Large intestine (tissue), 3 donors: ENCODE data around the gene PCDHGC5. TPM values are rescaled to one million over a fixed set of nuclear protein-coding genes. Genes with fewer than 3 reads are reported as not detected.

ENCODE experiments used
- DNase-seq, 2 donors: peaks; one replicate each; pipeline versions ENCODE4 v3.0.0 to v3.0.0-alpha.2; 2013
- H3K27ac ChIP-seq: one replicate; pipeline ENCODE4 v1.5.1; 2013; ENCODE audit warnings: low read length
- H3K27me3 ChIP-seq: 2 replicates; pipeline ENCODE4 v1.6.1; 2013; ENCODE audit warnings: low read length; ENCODE audit not compliant: control insufficient read depth, insufficient read depth
- H3K36me3 ChIP-seq: 2 replicates; pipeline ENCODE4 v1.6.1; 2013; ENCODE audit warnings: low read length; ENCODE audit not compliant: control insufficient read depth, insufficient read depth
- H3K4me1 ChIP-seq: one replicate; pipeline ENCODE4 v1.6.1; 2013; ENCODE audit warnings: low read length; ENCODE audit not compliant: control insufficient read depth, insufficient read depth
- H3K4me3 ChIP-seq: one replicate; pipeline ENCODE4 v1.5.1; 2013; ENCODE audit warnings: low read length
- H3K9me3 ChIP-seq: one replicate; pipeline ENCODE4 v1.6.1; 2013; ENCODE audit warnings: mild to moderate bottlenecking, low read depth, low read length, moderate library complexity; ENCODE audit not compliant: control insufficient read depth
- WGBS: methylation state at CpG from one replicate; pipeline ENCODE4 v1.1.5; 2013; ENCODE audit warnings: low lambda C conversion rate; ENCODE audit not compliant: insufficient coverage; 5-methylcytosine and 5-hydroxymethylcytosine counted together
- polyA plus RNA-seq: library from polyadenylated mRNA; unstranded; fragments of 120-200 nt; gene quantifications from one replicate; pipeline ENCODE4 v1.2.1, GENCODE V29; 2013

Gene PCDHGC5
- polyA plus RNA-seq, 1 donor, result 0.39 TPM

GRCh38 chr5:141519605-141520565 lies 31.0 kb downstream of the PCDHGC5 start:
- DNase-seq, result no peak
- WGBS, result 100% methylated on average over 1 of the region's 3 CpGs
- Histone ChIP-seq H3K9me3 (no peaks in the 10 kb centered on the region), H3K27me3 (no peaks in the 10 kb centered on the region), H3K4me1 (peaks cover 6% of the 10 kb centered on the region), H3K36me3 (peaks cover 82% of the 10 kb centered on the region), H3K4me3 (no peak overlapping the region), H3K27ac (no peak overlapping the region)

GRCh38 chr5:141521244-141521781 lies 32.4 kb downstream of the PCDHGC5 start:
- DNase-seq, result peak in 1 of 2 donors; percentile 61
- Histone ChIP-seq H3K9me3 (no peaks in the 10 kb centered on the region), H3K36me3 (peaks cover 80% of the 10 kb centered on the region), H3K4me3 (no peak overlapping the region), H3K4me1 (peaks cover 17% of the 10 kb centered on the region), H3K27me3 (no peaks in the 10 kb centered on the region), H3K27ac (peak overlapping the region; percentile 32)
- WGBS, result 0% methylated on average over 1 of the region's 2 CpGs

GRCh38 chr5:141522301-141522700 lies 33.4 kb downstream of the PCDHGC5 start:
- Histone ChIP-seq H3K4me3 (no peak overlapping the region), H3K27ac (no peak overlapping the region), H3K4me1 (peaks cover 17% of the 10 kb centered on the region), H3K36me3 (peaks cover 80% of the 10 kb centered on the region), H3K9me3 (no peaks in the 10 kb centered on the region), H3K27me3 (no peaks in the 10 kb centered on the region)
- DNase-seq, result no peak
- WGBS, result no CpG with 5 or more reads among the region's 2 CpGs

- H3K4me1 ChIP-seq, result peaks cover 17% of the 10 kb centered on the region
- H3K36me3 ChIP-seq, result peaks cover 78% of the 10 kb centered on the region
- WGBS, result no CpG with 5 or more reads among the region's 8 CpGs
- DNase-seq, result no peak
- no peak overlapping the region for H3K4me3 ChIP-seq
- H3K9me3 ChIP-seq, result no peaks in the 10 kb centered on the region
- H3K27ac ChIP-seq, result peak overlapping the region; percentile 44
- H3K27me3 ChIP-seq, result no peaks in the 10 kb centered on the region
These were observed 35.1 kb downstream of the PCDHGC5 start for GRCh38 chr5:141523991-141524390.

GRCh38 chr5:141524604-141525597 lies 36.0 kb downstream of the PCDHGC5 start:
- Histone ChIP-seq H3K9me3 (no peaks in the 10 kb centered on the region), H3K36me3 (peaks cover 78% of the 10 kb centered on the region), H3K4me3 (no peak overlapping the region), H3K27ac (peak overlapping the region; percentile 71), H3K4me1 (peaks cover 17% of the 10 kb centered on the region), H3K27me3 (no peaks in the 10 kb centered on the region)
- peak; percentile 82 to 85 for DNase-seq
- WGBS, result no CpG with 5 or more reads among the region's 12 CpGs

- Histone ChIP-seq H3K27me3 (no peaks in the 10 kb centered on the region), H3K27ac (peak overlapping the region; percentile 71), H3K9me3 (no peaks in the 10 kb centered on the region), H3K4me3 (no peak overlapping the region), H3K4me1 (peaks cover 17% of the 10 kb centered on the region), H3K36me3 (peaks cover 75% of the 10 kb centered on the region)
- 22% methylated on average over 4 of the region's 7 CpGs for WGBS
- DNase-seq, result peak in 1 of 2 donors; percentile 57
These were observed 36.8 kb downstream of the PCDHGC5 start for GRCh38 chr5:141525653-141526052.

GRCh38 chr5:141527426-141527825 lies 38.5 kb downstream of the PCDHGC5 start:
- no peak overlapping the region for H3K27ac ChIP-seq
- H3K4me3 ChIP-seq, result no peak overlapping the region
- peaks cover 78% of the 10 kb centered on the region for H3K36me3 ChIP-seq
- peaks cover 17% of the 10 kb centered on the region for H3K4me1 ChIP-seq
- no peaks in the 10 kb centered on the region for H3K27me3 ChIP-seq
- no CpG with 5 or more reads among the region's 1 CpG for WGBS
- H3K9me3 ChIP-seq, result no peaks in the 10 kb centered on the region
- DNase-seq, result no peak

GRCh38 chr5:141528291-141528984 lies 39.6 kb downstream of the PCDHGC5 start:
- 80% methylated on average over 1 of the region's 11 CpGs for WGBS
- Histone ChIP-seq H3K4me1 (peaks cover 17% of the 10 kb centered on the region), H3K36me3 (peaks cover 69% of the 10 kb centered on the region), H3K9me3 (no peaks in the 10 kb centered on the region), H3K27ac (peak overlapping the region; percentile 31), H3K4me3 (no peak overlapping the region), H3K27me3 (no peaks in the 10 kb centered on the region)
- peak in 1 of 2 donors; percentile 20 for DNase-seq

GRCh38 chr5:141529002-141529401 lies 40.1 kb downstream of the PCDHGC5 start:
- H3K9me3 ChIP-seq, result no peaks in the 10 kb centered on the region
- no peak overlapping the region for H3K4me3 ChIP-seq
- WGBS, result no CpG with 5 or more reads among the region's 5 CpGs
- H3K36me3 ChIP-seq, result peaks cover 69% of the 10 kb centered on the region
- no peak for DNase-seq
- H3K4me1 ChIP-seq, result peaks cover 17% of the 10 kb centered on the region
- no peaks in the 10 kb centered on the region for H3K27me3 ChIP-seq
- H3K27ac ChIP-seq, result peak overlapping the region; percentile 31
